Osteocyte (in vitro differentiated cells): ENCODE data around the gene FLOT2. TPM values are rescaled to one million over a fixed set of nuclear protein-coding genes. Genes with fewer than 3 reads are reported as not detected.
"Not testable (repeated sequence)": the region's sequence is repeated elsewhere in the genome, so short reads cannot be mapped to it uniquely, and the experiment has no call there.

Experiments used
- DNase-seq: peaks from one replicate; pipeline ENCODE4 v3.0.0; 2021; ENCODE audit warnings: mixed read lengths; ENCODE audit not compliant: unreplicated experiment; ENCODE audit errors: extremely low spot score
- H3K27ac Mint-ChIP-seq: one replicate; pipeline ENCODE4 v1.8.0; 2021; ENCODE audit warnings: mild to moderate bottlenecking, mixed read lengths; ENCODE audit not compliant: unreplicated experiment
- H3K27me3 Mint-ChIP-seq: one replicate; pipeline ENCODE4 v1.8.0; 2021; ENCODE audit warnings: mixed read lengths; ENCODE audit not compliant: unreplicated experiment
- H3K36me3 Mint-ChIP-seq: one replicate; pipeline ENCODE4 v1.8.0; 2021; ENCODE audit warnings: mixed read lengths; ENCODE audit not compliant: unreplicated experiment
- H3K4me1 Mint-ChIP-seq: one replicate; pipeline ENCODE4 v1.8.0; 2021; ENCODE audit warnings: mixed read lengths; ENCODE audit not compliant: unreplicated experiment
- H3K4me3 Mint-ChIP-seq: one replicate; pipeline ENCODE4 v1.8.0; 2021; ENCODE audit warnings: mild to moderate bottlenecking, moderate library complexity, mixed read lengths; ENCODE audit not compliant: unreplicated experiment
- H3K9me3 Mint-ChIP-seq: one replicate; pipeline ENCODE4 v1.8.0; 2021; ENCODE audit warnings: mixed read lengths; ENCODE audit not compliant: unreplicated experiment
- CTCF ChIP-seq: fragments of 200-600 bp; sonication (generic); IDR thresholded peaks from 2 replicates; pipeline ENCODE4 v1.5.0; 2021; ENCODE audit warnings: antibody characterized with exemption, mild to moderate bottlenecking, moderate library complexity
- total RNA-seq: library from RNA; stranded (reverse); gene quantifications from 2 replicates; pipeline ENCODE4 v1.2.1, GENCODE V29; 2021

FLOT2 gene
- total RNA-seq, 1 donor from 2014 or later: 95.8 TPM

GRCh38 chr17:28906706-28907438 lies 9.3 kb upstream of the FLOT2 start:
- DNase-seq: no peak
- no peaks in the 10 kb centered on the region for H3K27me3 Mint-ChIP-seq
- TF ChIP-seq CTCF: no peak
- H3K4me1 Mint-ChIP-seq: peaks cover 18% of the 10 kb centered on the region
- no peak overlapping the region for H3K4me3 Mint-ChIP-seq
- no peaks in the 10 kb centered on the region for H3K9me3 Mint-ChIP-seq
- H3K27ac Mint-ChIP-seq: no peak overlapping the region
- peaks cover 24% of the 10 kb centered on the region for H3K36me3 Mint-ChIP-seq

- peaks cover 23% of the 10 kb centered on the region for H3K4me1 Mint-ChIP-seq
- no peak overlapping the region for H3K4me3 Mint-ChIP-seq
These were observed 8.7 kb upstream of the FLOT2 start for GRCh38 chr17:28906276-28906675.

DNA sequence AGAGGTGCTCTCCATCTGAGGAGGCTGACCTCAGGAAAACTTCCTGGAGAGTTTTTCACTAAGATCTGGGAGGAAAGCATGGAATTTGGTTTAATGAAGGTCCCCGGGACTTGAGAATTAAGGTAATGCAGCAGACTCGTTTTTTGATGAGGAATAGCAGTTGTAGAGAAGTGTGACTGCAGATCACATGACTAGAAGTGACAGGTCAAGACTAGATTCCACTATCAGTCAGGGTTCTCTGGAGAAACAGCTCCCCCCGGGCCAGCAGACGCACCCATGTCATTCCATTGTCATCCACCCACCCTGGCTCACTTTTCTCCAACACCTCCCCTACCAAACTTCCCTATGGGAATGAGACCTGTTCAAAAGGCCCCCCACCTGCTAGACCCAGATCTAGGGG lies 7.3 kb upstream of the FLOT2 start:
- Mint-ChIP-seq H3K27ac (no peak overlapping the region), H3K9me3 (no peaks in the 10 kb centered on the region), H3K4me3 (no peak overlapping the region), H3K27me3 (no peaks in the 10 kb centered on the region), H3K4me1 (peaks cover 23% of the 10 kb centered on the region), H3K36me3 (peaks cover 20% of the 10 kb centered on the region)
- no peak for TF ChIP-seq CTCF
- no peak for DNase-seq

More at GRCh38 chr17:28906276-28906675, 8.7 kb upstream of the FLOT2 start:
- no peak for TF ChIP-seq CTCF
- peaks cover 24% of the 10 kb centered on the region for H3K36me3 Mint-ChIP-seq
- H3K27me3 Mint-ChIP-seq: no peaks in the 10 kb centered on the region
- no peak for DNase-seq
- no peak overlapping the region for H3K27ac Mint-ChIP-seq
- no peaks in the 10 kb centered on the region for H3K9me3 Mint-ChIP-seq

- peaks cover 21% of the 10 kb centered on the region for H3K4me1 Mint-ChIP-seq
- H3K27me3 Mint-ChIP-seq, H3K9me3 Mint-ChIP-seq, H3K27ac Mint-ChIP-seq, DNase-seq: not testable (repeated sequence)
- H3K36me3 Mint-ChIP-seq: peaks cover 12% of the 10 kb centered on the region
- H3K4me3 Mint-ChIP-seq: peak overlapping the region; percentile 54
These were observed 6.0 kb upstream of the FLOT2 start for GRCh38 chr17:28903546-28903841.

GRCh38 chr17:28902819-28903545 lies 5.4 kb upstream of the FLOT2 start, which contains the start of gene DHRS13:
Gene DHRS13, minus strand, starts transcription at chr17:28903079. Its CDS starts 135 bp downstream, at chr17:28902944.
- Mint-ChIP-seq H3K9me3 (no peaks in the 10 kb centered on the region), H3K27ac (peak within 1 kb of the TSS; percentile 25), H3K36me3 (peaks cover 11% of the 10 kb centered on the region), H3K4me1 (peaks cover 22% of the 10 kb centered on the region), H3K27me3 (no peaks in the 10 kb centered on the region), H3K4me3 (peak within 1 kb of the TSS; percentile 84)
- DNase-seq: peak; percentile 98
- peak; percentile 95 for TF ChIP-seq CTCF
